SU-DHL-6 (cell line): ENCODE data around the gene LTBP1.

ENCODE experiments used
- H2AFZ ChIP-seq: fragments of 200-600 bp; sonication (generic); 2 replicates; pipeline ENCODE4 v1.6.1; 2014; ENCODE audit warnings: low read depth, mild to moderate bottlenecking, moderate library complexity, mixed read lengths, antibody characterized with exemption, low read length; ENCODE audit not compliant: severe bottlenecking
- H3F3A ChIP-seq: fragments of 200-600 bp; shearing (Covaris generic); 2 replicates; pipeline ENCODE4 v1.6.0; 2016; ENCODE audit warnings: antibody characterized with exemption, mild to moderate bottlenecking; ENCODE audit not compliant: insufficient read depth
- H3K27ac ChIP-seq: fragments of 200-600 bp; sonication (generic); 2 replicates; pipeline ENCODE4 v1.5.1; 2016; ENCODE audit warnings: low read depth, mild to moderate bottlenecking, low read length, moderate library complexity, mixed read lengths
- H3K27me3 ChIP-seq: fragments of 200-600 bp; sonication (generic), shearing (Covaris generic); 2 replicates; pipeline ENCODE4 v1.6.0; 2014; ENCODE audit warnings: mild to moderate bottlenecking, low read length
- H3K36me3 ChIP-seq: fragments of 200-600 bp; sonication (generic); 2 replicates; pipeline ENCODE4 v1.6.1; 2014; ENCODE audit warnings: mild to moderate bottlenecking, low read length, mixed read lengths
- H3K4me2 ChIP-seq: fragments of 300-600, 200-600 bp; shearing (Covaris generic), sonication (generic); 2 replicates; pipeline ENCODE4 v1.6.0; 2014; ENCODE audit warnings: low read length, low read depth, mild to moderate bottlenecking; ENCODE audit not compliant: poor library complexity, severe bottlenecking
- H3K4me3 ChIP-seq: fragments of 200-600 bp; sonication (generic); 2 replicates; pipeline ENCODE4 v1.5.1; 2014; ENCODE audit warnings: antibody characterized with exemption, low read length, mild to moderate bottlenecking, mixed read lengths; ENCODE audit not compliant: insufficient read depth, poor library complexity, severe bottlenecking
- H3K79me2 ChIP-seq: fragments of 200-600 bp; sonication (generic); 2 replicates; pipeline ENCODE4 v1.6.1; 2014; ENCODE audit warnings: mild to moderate bottlenecking, low read length, moderate library complexity; ENCODE audit not compliant: insufficient read depth
- H3K9ac ChIP-seq: fragments of 200-600 bp; sonication (generic); 2 replicates; pipeline ENCODE4 v1.7.0; 2014; ENCODE audit warnings: mild to moderate bottlenecking, low read length
- H3K9me2 ChIP-seq: fragments of 200-600 bp; sonication (generic); replicated peaks from 2 replicates; pipeline ENCODE4 v1.6.1; 2014; ENCODE audit warnings: low read length; ENCODE audit not compliant: insufficient read depth
- H3K9me3 ChIP-seq: fragments of 200-600 bp; sonication (generic); 2 replicates; pipeline ENCODE4 v1.6.1; 2014; ENCODE audit warnings: low read length, mixed read lengths; ENCODE audit not compliant: insufficient read depth
- H4K20me1 ChIP-seq: fragments of 200-600 bp; sonication (generic); 2 replicates; pipeline ENCODE4 v1.6.1; 2014; ENCODE audit warnings: low read depth, mild to moderate bottlenecking, antibody characterized with exemption, low read length, moderate library complexity, mixed read lengths
- EZH2phosphoT487 ChIP-seq: fragments of 200-600 bp; sonication (generic), shearing (Covaris generic); conservative IDR thresholded peaks from 2 replicates; pipeline ENCODE4 v1.6.1; 2018; ENCODE audit warnings: mild to moderate bottlenecking, antibody characterized with exemption, low read length, moderate library complexity, mixed read lengths
- TF ChIP-seq, protein P1 (sequence below): fragments of 200-600 bp; sonication (generic); IDR thresholded peaks from one replicate; pipeline ENCODE4 v1.5.1; 2017; ENCODE audit warnings: antibody characterized with exemption, mild to moderate bottlenecking, low read length, moderate library complexity; ENCODE audit not compliant: insufficient read depth, poor library complexity, severe bottlenecking

The LTBP1 gene

GRCh38 chr2:33350632-33351031, 403.9 kb downstream of the LTBP1 start:
- Histone ChIP-seq H2AFZ (no peak overlapping the region), H3F3A (peaks cover under 1% of the 10 kb centered on the region; the same call in 1 of the 2 replicates), H3K36me3 (peaks cover 58% of the 10 kb centered on the region), H3K4me3 (no peak overlapping the region), H3K4me2 (no peak overlapping the region), H3K27ac (no peak overlapping the region), H3K9ac (no peak overlapping the region), H3K9me2 (no peaks in the 10 kb centered on the region), H3K79me2 (no peaks in the 10 kb centered on the region), H4K20me1 (no peaks in the 10 kb centered on the region), H3K27me3 (no peaks in the 10 kb centered on the region), H3K9me3 (peaks cover 2% of the 10 kb centered on the region; the same call in 1 of the 2 replicates)
- TF ChIP-seq, protein P1, sequence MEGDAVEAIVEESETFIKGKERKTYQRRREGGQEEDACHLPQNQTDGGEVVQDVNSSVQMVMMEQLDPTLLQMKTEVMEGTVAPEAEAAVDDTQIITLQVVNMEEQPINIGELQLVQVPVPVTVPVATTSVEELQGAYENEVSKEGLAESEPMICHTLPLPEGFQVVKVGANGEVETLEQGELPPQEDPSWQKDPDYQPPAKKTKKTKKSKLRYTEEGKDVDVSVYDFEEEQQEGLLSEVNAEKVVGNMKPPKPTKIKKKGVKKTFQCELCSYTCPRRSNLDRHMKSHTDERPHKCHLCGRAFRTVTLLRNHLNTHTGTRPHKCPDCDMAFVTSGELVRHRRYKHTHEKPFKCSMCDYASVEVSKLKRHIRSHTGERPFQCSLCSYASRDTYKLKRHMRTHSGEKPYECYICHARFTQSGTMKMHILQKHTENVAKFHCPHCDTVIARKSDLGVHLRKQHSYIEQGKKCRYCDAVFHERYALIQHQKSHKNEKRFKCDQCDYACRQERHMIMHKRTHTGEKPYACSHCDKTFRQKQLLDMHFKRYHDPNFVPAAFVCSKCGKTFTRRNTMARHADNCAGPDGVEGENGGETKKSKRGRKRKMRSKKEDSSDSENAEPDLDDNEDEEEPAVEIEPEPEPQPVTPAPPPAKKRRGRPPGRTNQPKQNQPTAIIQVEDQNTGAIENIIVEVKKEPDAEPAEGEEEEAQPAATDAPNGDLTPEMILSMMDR = no peak
- TF ChIP-seq EZH2phosphoT487 = no peak

DNA sequence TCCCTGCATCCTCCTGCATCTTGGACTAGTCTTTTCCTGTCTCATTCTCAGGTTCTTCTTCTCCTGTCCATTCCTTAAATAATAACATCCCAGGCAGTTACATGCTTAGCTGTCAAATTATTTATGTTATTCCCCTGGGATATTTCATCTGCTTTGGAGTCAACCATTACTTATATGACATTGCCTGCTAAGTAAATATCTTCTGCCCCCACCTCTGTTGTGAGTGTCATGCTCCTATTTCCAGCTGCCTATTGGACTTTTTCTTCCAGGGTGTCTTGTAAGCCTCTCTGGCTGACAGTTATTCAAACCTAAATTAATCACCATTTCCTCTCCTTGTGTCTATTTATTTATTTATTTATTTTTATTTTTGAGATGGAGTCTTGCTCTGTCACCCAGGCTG, 405.0 kb downstream of the LTBP1 start:
- H3K9me3 ChIP-seq = peaks cover 6% of the 10 kb centered on the region; the same call in 1 of the 2 replicates
- no peaks in the 10 kb centered on the region for H4K20me1 ChIP-seq
- no peak overlapping the region for H3K27ac ChIP-seq
- no peaks in the 10 kb centered on the region for H3K9me2 ChIP-seq
- peaks cover 62% of the 10 kb centered on the region for H3K36me3 ChIP-seq
- TF ChIP-seq, protein P1 = no peak
- TF ChIP-seq EZH2phosphoT487 = no peak
- no peak overlapping the region for H3K4me2 ChIP-seq
- H3K9ac ChIP-seq = no peak overlapping the region
- H2AFZ ChIP-seq = no peak overlapping the region
- H3K79me2 ChIP-seq = no peaks in the 10 kb centered on the region
- no peaks in the 10 kb centered on the region; the same call in 1 of the 2 replicates for H3F3A ChIP-seq
- no peaks in the 10 kb centered on the region for H3K27me3 ChIP-seq
- no peak overlapping the region for H3K4me3 ChIP-seq

- H4K20me1 ChIP-seq = no peaks in the 10 kb centered on the region
- H3K9me3 ChIP-seq = peaks cover 6% of the 10 kb centered on the region; the same call in 1 of the 2 replicates
- no peaks in the 10 kb centered on the region for H3K27me3 ChIP-seq
- no peak for TF ChIP-seq EZH2phosphoT487
- TF ChIP-seq, protein P1 = no peak
- peaks cover 46% of the 10 kb centered on the region for H3K36me3 ChIP-seq
- no peak overlapping the region for H3K4me2 ChIP-seq
- no peak overlapping the region for H3K27ac ChIP-seq
- no peaks in the 10 kb centered on the region; the same call in 1 of the 2 replicates for H3F3A ChIP-seq
- H3K9ac ChIP-seq = no peak overlapping the region
- H2AFZ ChIP-seq = no peak overlapping the region
- H3K79me2 ChIP-seq = no peaks in the 10 kb centered on the region
- H3K4me3 ChIP-seq = no peak overlapping the region
- H3K9me2 ChIP-seq = no peaks in the 10 kb centered on the region
Measured at GRCh38 chr2:33354981-33355380, 408.2 kb downstream of the LTBP1 start.
